Measurements from ENCODE around the gene COX19.
"Not testable (repeated sequence)": the region's sequence is repeated elsewhere in the genome, so short reads cannot be mapped to it uniquely, and the experiment has no call there.

The COX19 gene

GRCh38 chr7:976901-977325 is 1.6 kb upstream of the COX19 start:
- no peak for DNase-seq

- DNase-seq, result no peak
Measured at GRCh38 chr7:975702-976473, 539 bp upstream of the COX19 start.

GRCh38 chr7:974172-974571 is 1.2 kb downstream of the COX19 start:
- DNase-seq, result no peak

GRCh38 chr7:973312-973711 is 2.0 kb downstream of the COX19 start:
- DNase-seq, result no peak

- DNase-seq, result no peak
Measured at GRCh38 chr7:972676-973309, 2.6 kb downstream of the COX19 start.

GRCh38 chr7:972110-972509 is 3.2 kb downstream of the COX19 start:
- no peak for DNase-seq

- DNase-seq, result no peak
Measured at GRCh38 chr7:970744-971143, 4.6 kb downstream of the COX19 start.

GRCh38 chr7:969403-969802 is 5.9 kb downstream of the COX19 start:
- no peak for DNase-seq

GRCh38 chr7:968205-969105 is 6.9 kb downstream of the COX19 start:
- no peak for DNase-seq

GRCh38 chr7:967361-968082 is 7.8 kb downstream of the COX19 start:
- no peak for DNase-seq

GRCh38 chr7:966291-967069 is 8.9 kb downstream of the COX19 start:
- DNase-seq, result no peak

- no peak for DNase-seq
Measured at GRCh38 chr7:964401-965231, 10.7 kb downstream of the COX19 start.

GRCh38 chr7:963236-964078 is 11.9 kb downstream of the COX19 start:
- DNase-seq, result no peak

GRCh38 chr7:962401-963081 is 12.8 kb downstream of the COX19 start:
- no peak for DNase-seq

GRCh38 chr7:961546-962400 is 13.6 kb downstream of the COX19 start:
- DNase-seq, result no peak

GRCh38 chr7:960972-961371 is 14.4 kb downstream of the COX19 start:
- not testable (repeated sequence) for DNase-seq

- no peak for DNase-seq
Measured at GRCh38 chr7:960269-960871, 15.0 kb downstream of the COX19 start.

- DNase-seq, result not testable (repeated sequence)
Measured at GRCh38 chr7:959740-960139, 15.6 kb downstream of the COX19 start.

Data from activated CD4-positive, alpha-beta T cell treated with anti-CD3 and anti-CD28 coated beads for 48 hours (primary cell).